GM23338 (cell line): Measurements from ENCODE around the gene PPP1R36. TPM values are rescaled to one million over a fixed set of nuclear protein-coding genes. Genes with fewer than 3 reads are reported as not detected.

Source experiments
- ATAC-seq: fragments of 200-7000 bp; cut with Tn5 transposase; 3 replicates; pipeline ENCODE4 v1.9.1; 2020
- DNase-seq: peaks from one replicate; pipeline ENCODE4 v3.0.0-alpha.2; 2015; ENCODE audit warnings: low spot score
- H2AFZ ChIP-seq: fragments of 200-600 bp; sonication (generic); 2 replicates; pipeline ENCODE4 v1.8.0; 2016; ENCODE audit warnings: antibody characterized with exemption, mild to moderate bottlenecking, moderate library complexity
- H3F3A ChIP-seq: fragments of 200-600 bp; sonication (generic); replicated peaks from 2 replicates; pipeline ENCODE4 v1.8.0; 2017; ENCODE audit warnings: antibody characterized with exemption, mixed run types, low read depth
- H3K27ac ChIP-seq: fragments of 200-600 bp; sonication (generic); 2 replicates; pipeline ENCODE4 v1.6.1; 2016; ENCODE audit warnings: low read depth
- H3K27me3 ChIP-seq: fragments of 200-600 bp; sonication (generic); 2 replicates; pipeline ENCODE4 v1.8.0; 2016; ENCODE audit warnings: mild to moderate bottlenecking, mixed run types, moderate library complexity; ENCODE audit not compliant: insufficient read depth
- H3K36me3 ChIP-seq: fragments of 200-600 bp; sonication (generic); 2 replicates; pipeline ENCODE4 v1.8.0; 2016; ENCODE audit warnings: mild to moderate bottlenecking; ENCODE audit not compliant: insufficient read depth
- H3K4me1 ChIP-seq: fragments of 200-600 bp; sonication (generic); 2 replicates; pipeline ENCODE4 v1.8.0; 2016; ENCODE audit warnings: mild to moderate bottlenecking, moderate library complexity; ENCODE audit not compliant: insufficient read depth
- H3K4me2 ChIP-seq: fragments of 200-600 bp; sonication (generic); 2 replicates; pipeline ENCODE4 v1.7.1; 2017; ENCODE audit warnings: mixed run types
- H3K4me3 ChIP-seq: fragments of 200-600 bp; sonication (generic); 2 replicates; pipeline ENCODE4 v1.6.1; 2016; ENCODE audit warnings: mixed run types
- H3K79me2 ChIP-seq: fragments of 200-600 bp; sonication (generic); replicated peaks from 2 replicates; pipeline ENCODE4 v1.8.0; 2017; ENCODE audit warnings: mild to moderate bottlenecking; ENCODE audit not compliant: insufficient read depth
- H3K9me2 ChIP-seq: fragments of 200-600 bp; sonication (generic); 2 replicates; pipeline ENCODE4 v1.8.0; 2017; ENCODE audit not compliant: insufficient read depth
- H4K20me1 ChIP-seq: fragments of 200-600 bp; sonication (generic); replicated peaks from 2 replicates; pipeline ENCODE4 v1.8.0; 2017; ENCODE audit warnings: mild to moderate bottlenecking; ENCODE audit not compliant: insufficient read depth
- H3K27ac Mint-ChIP-seq: 2 replicates; pipeline ENCODE4 v1.8.0; 2020; ENCODE audit warnings: inconsistent platforms, mild to moderate bottlenecking, moderate library complexity, mixed read lengths
- H3K27me3 Mint-ChIP-seq: 3 replicates; pipeline ENCODE4 v1.8.0; 2022; ENCODE audit warnings: low read depth, mild to moderate bottlenecking, moderate library complexity, mixed read lengths, inconsistent platforms; ENCODE audit not compliant: insufficient read depth, poor library complexity
- H3K36me3 Mint-ChIP-seq: 3 replicates; pipeline ENCODE4 v1.8.0; 2021; ENCODE audit warnings: low read depth, mild to moderate bottlenecking, inconsistent platforms, moderate library complexity, mixed read lengths
- H3K4me1 Mint-ChIP-seq: 3 replicates; pipeline ENCODE4 v1.8.0; 2020; ENCODE audit warnings: mild to moderate bottlenecking, inconsistent platforms, mixed read lengths
- H3K4me3 Mint-ChIP-seq: 3 replicates; pipeline ENCODE4 v1.8.0; 2021; ENCODE audit warnings: moderate library complexity, mild to moderate bottlenecking, inconsistent platforms, mixed read lengths
- H3K9me3 Mint-ChIP-seq: 3 replicates; pipeline ENCODE4 v1.8.0; 2020; ENCODE audit warnings: moderate library complexity, mild to moderate bottlenecking, inconsistent platforms, mixed read lengths
- CREB1 ChIP-seq: fragments of 250-450 bp; sonication (Bioruptor Pico); IDR thresholded peaks from 2 replicates; pipeline ENCODE4 v1.5.0; 2020; ENCODE audit warnings: low read depth, mild to moderate bottlenecking, moderate library complexity
- EZH2phosphoT487 ChIP-seq: fragments of 200-600 bp; sonication (generic); IDR thresholded peaks from one replicate; pipeline ENCODE4 v1.8.1; 2018; ENCODE audit warnings: antibody characterized with exemption; ENCODE audit not compliant: unreplicated experiment
- JUNB ChIP-seq: IDR thresholded peaks from one replicate; pipeline ENCODE4 v1.6.1; 2016; ENCODE audit warnings: antibody characterized with exemption; ENCODE audit not compliant: unreplicated experiment
- NANOG ChIP-seq: IDR thresholded peaks from 2 replicates; pipeline ENCODE4 v1.6.1; 2016; ENCODE audit warnings: antibody characterized with exemption, borderline replicate concordance
- POLR2AphosphoS5 ChIP-seq: IDR thresholded peaks from 2 replicates; pipeline ENCODE4 v1.6.1; 2016; ENCODE audit warnings: antibody characterized with exemption, low read depth
- STAT1 ChIP-seq: IDR thresholded peaks from one replicate; pipeline ENCODE4 v1.6.1; 2016; ENCODE audit warnings: antibody characterized with exemption; ENCODE audit not compliant: unreplicated experiment
- polyA plus RNA-seq: library from polyadenylated mRNA; unstranded; fragments of >200 nt; fragmentation: Nextera tagmentation; extraction: Ambion mirVana; gene quantifications from 2 replicates; pipeline ENCODE4 v1.2.1, GENCODE V29; 2016
- total RNA-seq: library from RNA; depleted of rRNA; stranded (reverse); fragments of >200 nt; shearing (Covaris generic); gene quantifications from 2 replicates; pipeline ENCODE4 v1.2.3, GENCODE V29; 2014
- TF ChIP-seq, protein P1 (sequence below): fragments of 250-450 bp; sonication (Bioruptor Pico); IDR thresholded peaks from 2 replicates; pipeline ENCODE4 v1.5.0; 2020; ENCODE audit warnings: mild to moderate bottlenecking, moderate library complexity
- TF ChIP-seq, protein P2 (sequence below), 2 experiments: fragments of 200-600 bp in 1 of 2; sonication (generic) in 1 of 2; conservative IDR thresholded peaks; 2 replicates each; pipeline versions ENCODE4 v1.5.1 to v1.6.1; 2016 to 2017; ENCODE audit warnings: antibody characterized with exemption in 2 of 2, low read depth in 2 of 2, mild to moderate bottlenecking in 2 of 2, moderate library complexity in 1 of 2

The PPP1R36 gene
- total and polyA plus RNA-seq, 2 experiments from 2014 or later = 0.42 to 1.4 TPM

DNA sequence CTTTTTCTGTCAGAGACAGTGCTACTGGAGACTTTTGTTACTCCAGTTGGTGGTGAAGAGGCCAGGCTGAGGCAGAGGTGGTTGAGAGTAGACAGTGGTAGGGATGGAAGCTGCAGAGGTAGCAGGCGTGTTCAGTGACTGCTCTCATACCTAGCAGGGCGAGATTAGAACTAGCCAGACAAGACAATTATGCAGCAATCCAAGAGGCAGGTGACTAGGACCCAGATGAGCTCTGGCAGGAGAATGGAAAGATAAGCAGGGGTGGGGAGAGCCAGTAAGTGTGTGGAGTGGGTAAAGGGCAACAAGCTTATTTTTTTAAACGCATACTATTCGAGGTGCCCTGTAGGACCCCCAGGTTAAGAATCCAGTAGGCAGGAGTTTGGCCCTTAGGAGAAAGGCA lies 4.8 kb downstream of the PPP1R36 start (continued):
- TF ChIP-seq, protein P1, sequence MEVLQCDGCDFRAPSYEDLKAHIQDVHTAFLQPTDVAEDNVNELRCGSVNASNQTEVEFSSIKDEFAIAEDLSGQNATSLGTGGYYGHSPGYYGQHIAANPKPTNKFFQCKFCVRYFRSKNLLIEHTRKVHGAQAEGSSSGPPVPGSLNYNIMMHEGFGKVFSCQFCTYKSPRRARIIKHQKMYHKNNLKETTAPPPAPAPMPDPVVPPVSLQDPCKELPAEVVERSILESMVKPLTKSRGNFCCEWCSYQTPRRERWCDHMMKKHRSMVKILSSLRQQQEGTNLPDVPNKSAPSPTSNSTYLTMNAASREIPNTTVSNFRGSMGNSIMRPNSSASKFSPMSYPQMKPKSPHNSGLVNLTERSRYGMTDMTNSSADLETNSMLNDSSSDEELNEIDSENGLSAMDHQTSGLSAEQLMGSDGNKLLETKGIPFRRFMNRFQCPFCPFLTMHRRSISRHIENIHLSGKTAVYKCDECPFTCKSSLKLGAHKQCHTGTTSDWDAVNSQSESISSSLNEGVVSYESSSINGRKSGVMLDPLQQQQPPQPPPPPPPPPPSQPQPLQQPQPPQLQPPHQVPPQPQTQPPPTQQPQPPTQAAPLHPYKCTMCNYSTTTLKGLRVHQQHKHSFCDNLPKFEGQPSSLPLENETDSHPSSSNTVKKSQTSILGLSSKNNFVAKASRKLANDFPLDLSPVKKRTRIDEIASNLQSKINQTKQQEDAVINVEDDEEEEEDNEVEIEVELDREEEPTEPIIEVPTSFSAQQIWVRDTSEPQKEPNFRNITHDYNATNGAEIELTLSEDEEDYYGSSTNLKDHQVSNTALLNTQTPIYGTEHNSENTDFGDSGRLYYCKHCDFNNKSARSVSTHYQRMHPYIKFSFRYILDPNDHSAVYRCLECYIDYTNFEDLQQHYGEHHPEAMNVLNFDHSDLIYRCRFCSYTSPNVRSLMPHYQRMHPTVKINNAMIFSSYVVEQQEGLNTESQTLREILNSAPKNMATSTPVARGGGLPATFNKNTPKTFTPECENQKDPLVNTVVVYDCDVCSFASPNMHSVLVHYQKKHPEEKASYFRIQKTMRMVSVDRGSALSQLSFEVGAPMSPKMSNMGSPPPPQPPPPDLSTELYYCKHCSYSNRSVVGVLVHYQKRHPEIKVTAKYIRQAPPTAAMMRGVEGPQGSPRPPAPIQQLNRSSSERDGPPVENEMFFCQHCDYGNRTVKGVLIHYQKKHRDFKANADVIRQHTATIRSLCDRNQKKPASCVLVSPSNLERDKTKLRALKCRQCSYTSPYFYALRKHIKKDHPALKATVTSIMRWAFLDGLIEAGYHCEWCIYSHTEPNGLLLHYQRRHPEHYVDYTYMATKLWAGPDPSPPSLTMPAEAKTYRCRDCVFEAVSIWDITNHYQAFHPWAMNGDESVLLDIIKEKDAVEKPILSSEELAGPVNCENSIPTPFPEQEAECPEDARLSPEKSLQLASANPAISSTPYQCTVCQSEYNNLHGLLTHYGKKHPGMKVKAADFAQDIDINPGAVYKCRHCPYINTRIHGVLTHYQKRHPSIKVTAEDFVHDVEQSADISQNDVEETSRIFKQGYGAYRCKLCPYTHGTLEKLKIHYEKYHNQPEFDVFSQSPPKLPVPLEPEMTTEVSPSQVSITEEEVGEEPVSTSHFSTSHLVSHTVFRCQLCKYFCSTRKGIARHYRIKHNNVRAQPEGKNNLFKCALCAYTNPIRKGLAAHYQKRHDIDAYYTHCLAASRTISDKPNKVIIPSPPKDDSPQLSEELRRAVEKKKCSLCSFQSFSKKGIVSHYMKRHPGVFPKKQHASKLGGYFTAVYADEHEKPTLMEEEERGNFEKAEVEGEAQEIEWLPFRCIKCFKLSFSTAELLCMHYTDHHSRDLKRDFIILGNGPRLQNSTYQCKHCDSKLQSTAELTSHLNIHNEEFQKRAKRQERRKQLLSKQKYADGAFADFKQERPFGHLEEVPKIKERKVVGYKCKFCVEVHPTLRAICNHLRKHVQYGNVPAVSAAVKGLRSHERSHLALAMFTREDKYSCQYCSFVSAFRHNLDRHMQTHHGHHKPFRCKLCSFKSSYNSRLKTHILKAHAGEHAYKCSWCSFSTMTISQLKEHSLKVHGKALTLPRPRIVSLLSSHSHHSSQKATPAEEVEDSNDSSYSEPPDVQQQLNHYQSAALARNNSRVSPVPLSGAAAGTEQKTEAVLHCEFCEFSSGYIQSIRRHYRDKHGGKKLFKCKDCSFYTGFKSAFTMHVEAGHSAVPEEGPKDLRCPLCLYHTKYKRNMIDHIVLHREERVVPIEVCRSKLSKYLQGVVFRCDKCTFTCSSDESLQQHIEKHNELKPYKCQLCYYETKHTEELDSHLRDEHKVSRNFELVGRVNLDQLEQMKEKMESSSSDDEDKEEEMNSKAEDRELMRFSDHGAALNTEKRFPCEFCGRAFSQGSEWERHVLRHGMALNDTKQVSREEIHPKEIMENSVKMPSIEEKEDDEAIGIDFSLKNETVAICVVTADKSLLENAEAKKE (CRISPR knock-in tag) = no peak
- TF ChIP-seq CREB1 (CRISPR knock-in tag) (no peak), EZH2phosphoT487 (no peak), JUNB (no peak)
- TF ChIP-seq, protein P2, sequence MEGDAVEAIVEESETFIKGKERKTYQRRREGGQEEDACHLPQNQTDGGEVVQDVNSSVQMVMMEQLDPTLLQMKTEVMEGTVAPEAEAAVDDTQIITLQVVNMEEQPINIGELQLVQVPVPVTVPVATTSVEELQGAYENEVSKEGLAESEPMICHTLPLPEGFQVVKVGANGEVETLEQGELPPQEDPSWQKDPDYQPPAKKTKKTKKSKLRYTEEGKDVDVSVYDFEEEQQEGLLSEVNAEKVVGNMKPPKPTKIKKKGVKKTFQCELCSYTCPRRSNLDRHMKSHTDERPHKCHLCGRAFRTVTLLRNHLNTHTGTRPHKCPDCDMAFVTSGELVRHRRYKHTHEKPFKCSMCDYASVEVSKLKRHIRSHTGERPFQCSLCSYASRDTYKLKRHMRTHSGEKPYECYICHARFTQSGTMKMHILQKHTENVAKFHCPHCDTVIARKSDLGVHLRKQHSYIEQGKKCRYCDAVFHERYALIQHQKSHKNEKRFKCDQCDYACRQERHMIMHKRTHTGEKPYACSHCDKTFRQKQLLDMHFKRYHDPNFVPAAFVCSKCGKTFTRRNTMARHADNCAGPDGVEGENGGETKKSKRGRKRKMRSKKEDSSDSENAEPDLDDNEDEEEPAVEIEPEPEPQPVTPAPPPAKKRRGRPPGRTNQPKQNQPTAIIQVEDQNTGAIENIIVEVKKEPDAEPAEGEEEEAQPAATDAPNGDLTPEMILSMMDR (conservative IDR thresholded peaks at IDR 0.05; ENCODE audit: low read depth in 2 of 2) = no peak

- H3K27me3 ChIP-seq = no peaks in the 10 kb centered on the region
- ATAC-seq (peak; percentile 37), DNase-seq (no peak)
- no peak overlapping the region for H3K27ac ChIP-seq
- H3K36me3 ChIP-seq = 0 out of 2 replicates have a peak, but pooled peaks cover 4% of the 10 kb centered on the region
- no peaks in the 10 kb centered on the region for H3K79me2 ChIP-seq
- no peak overlapping the region for H3K4me3 ChIP-seq
- Mint-ChIP-seq H3K4me1 (peaks cover 10% of the 10 kb centered on the region), H3K36me3 (no peaks in the 10 kb centered on the region), H3K27ac (no peak overlapping the region), H3K27me3 (peaks cover 6% of the 10 kb centered on the region), H3K9me3 (no peaks in the 10 kb centered on the region), H3K4me3 (no peak overlapping the region)
- H3K4me2 ChIP-seq = no peak overlapping the region
- no peak overlapping the region for H2AFZ ChIP-seq
- no peaks in the 10 kb centered on the region for H3K9me2 ChIP-seq
- peaks cover 5% of the 10 kb centered on the region; the same call in 1 of the 2 replicates for H3K4me1 ChIP-seq
- no peaks in the 10 kb centered on the region for H4K20me1 ChIP-seq
- no peaks in the 10 kb centered on the region for H3F3A ChIP-seq
- TF ChIP-seq NANOG (no peak), STAT1 (no peak), CREB1 (CRISPR knock-in tag) (no peak), JUNB (no peak), POLR2AphosphoS5 (no peak)
- TF ChIP-seq, protein P2 (conservative IDR thresholded peaks at IDR 0.05; ENCODE audit: low read depth in 2 of 2) = no peak
These were observed 6.8 kb downstream of the PPP1R36 start for GRCh38 chr14:64556526-64556925.
